ENCODE data around the gene RNF38.
A peak's percentile ranks its signal among the peaks of the same experiment; 100 is the strongest.
"Not testable (repeated sequence)": the region's sequence is repeated elsewhere in the genome, so short reads cannot be mapped to it uniquely, and the experiment has no call there.

Gene RNF38

GRCh38 chr9:36399980-36400331 lies at the start of gene RNF38:
TSS of gene RNF38 (minus strand) at chr9:36400269. CDS start at chr9:36400108, 161 bp downstream.
- DNase-seq: no peak

- not testable (repeated sequence) for DNase-seq
Observed at GRCh38 chr9:36448555-36448954, 48.5 kb upstream of the RNF38 start.

GRCh38 chr9:36448017-36448416 lies 47.9 kb upstream of the RNF38 start:
- DNase-seq: no peak

- DNase-seq: not testable (repeated sequence)
Observed at GRCh38 chr9:36446678-36447077, 46.6 kb upstream of the RNF38 start.

GRCh38 chr9:36445800-36446361 lies 45.8 kb upstream of the RNF38 start:
- no peak for DNase-seq

GRCh38 chr9:36444203-36444602 lies 44.1 kb upstream of the RNF38 start:
- no peak for DNase-seq

- no peak for DNase-seq
Observed at GRCh38 chr9:36443581-36443980, 43.5 kb upstream of the RNF38 start.

GRCh38 chr9:36442710-36443109 lies 42.6 kb upstream of the RNF38 start:
- no peak for DNase-seq

GRCh38 chr9:36441966-36442365 lies 41.9 kb upstream of the RNF38 start:
- no peak for DNase-seq

- DNase-seq: no peak
Observed at GRCh38 chr9:36438536-36439236, 38.6 kb upstream of the RNF38 start.

GRCh38 chr9:36437790-36438189 lies 37.7 kb upstream of the RNF38 start:
- no peak for DNase-seq

- no peak for DNase-seq
Observed at GRCh38 chr9:36436909-36437308, 36.8 kb upstream of the RNF38 start.

- no peak for DNase-seq
Observed at GRCh38 chr9:36433386-36433785, 33.3 kb upstream of the RNF38 start.

GRCh38 chr9:36431078-36431477 lies 31.0 kb upstream of the RNF38 start:
- no peak for DNase-seq

GRCh38 chr9:36426945-36427344 lies 26.9 kb upstream of the RNF38 start:
- DNase-seq: no peak

- DNase-seq: no peak
Observed at GRCh38 chr9:36426348-36426747, 26.3 kb upstream of the RNF38 start.

- DNase-seq: no peak
Observed at GRCh38 chr9:36424289-36425055, 24.4 kb upstream of the RNF38 start.

GRCh38 chr9:36423206-36423605 lies 23.1 kb upstream of the RNF38 start:
- no peak for DNase-seq

GRCh38 chr9:36416890-36417289 lies 16.8 kb upstream of the RNF38 start:
- no peak for DNase-seq

- no peak for DNase-seq
Observed at GRCh38 chr9:36415822-36416525, 15.9 kb upstream of the RNF38 start.

- not testable (repeated sequence) for DNase-seq
Observed at GRCh38 chr9:36411410-36411809, 11.3 kb upstream of the RNF38 start.

GRCh38 chr9:36409076-36409475 lies 9.0 kb upstream of the RNF38 start:
- not testable (repeated sequence) for DNase-seq

GRCh38 chr9:36407122-36407723 lies 7.2 kb upstream of the RNF38 start:
- peak in 1 of 2 experiments; percentile 49 for DNase-seq

All from NCI-H187 (cell line).